Ecto neural progenitor cell (in vitro differentiated cells): Measurements from ENCODE around the gene RBM17.
"Not testable (repeated sequence)": the region's sequence is repeated elsewhere in the genome, so short reads cannot be mapped to it uniquely, and the experiment has no call there.

Experiments
- DNase-seq: peaks from one replicate; pipeline ENCODE4 v3.0.0-alpha.2; 2018; ENCODE audit warnings: low spot score

Gene RBM17

GRCh38 chr10:6080417-6080973 is 8.3 kb upstream of the RBM17 start:
- no peak for DNase-seq

- DNase-seq = no peak
Measured at GRCh38 chr10:6082496-6083395, 6.1 kb upstream of the RBM17 start.

- DNase-seq = no peak
Measured at GRCh38 chr10:6083523-6084475, 5.0 kb upstream of the RBM17 start.

- DNase-seq = peak; percentile 87
Measured at GRCh38 chr10:6086375-6087233, 2.2 kb upstream of the RBM17 start.

GRCh38 chr10:6089334-6090219 is 743 bp downstream of the RBM17 start:
- DNase-seq = peak; percentile 81

GRCh38 chr10:6091630-6092029 is 2.8 kb downstream of the RBM17 start:
- DNase-seq = no peak

- DNase-seq = no peak
Measured at GRCh38 chr10:6092731-6093130, 3.9 kb downstream of the RBM17 start.

GRCh38 chr10:6095810-6096570 is 7.2 kb downstream of the RBM17 start:
- DNase-seq = no peak

GRCh38 chr10:6097063-6097462 is 8.2 kb downstream of the RBM17 start:
- DNase-seq = no peak

- DNase-seq = no peak
Measured at GRCh38 chr10:6098156-6098555, 9.3 kb downstream of the RBM17 start.

GRCh38 chr10:6100370-6100769 is 11.5 kb downstream of the RBM17 start:
- DNase-seq = no peak

- no peak for DNase-seq
Measured at GRCh38 chr10:6101181-6101580, 12.3 kb downstream of the RBM17 start.

- no peak for DNase-seq
Measured at GRCh38 chr10:6102128-6102527, 13.3 kb downstream of the RBM17 start.

GRCh38 chr10:6103591-6103990 is 14.8 kb downstream of the RBM17 start:
- no peak for DNase-seq

- DNase-seq = not testable (repeated sequence)
Measured at GRCh38 chr10:6107616-6108015, 18.8 kb downstream of the RBM17 start.

GRCh38 chr10:6108072-6108471 is 19.2 kb downstream of the RBM17 start:
- DNase-seq = no peak

GRCh38 chr10:6108631-6109443 is 20.0 kb downstream of the RBM17 start:
- no peak for DNase-seq

GRCh38 chr10:6109444-6109775 is 20.6 kb downstream of the RBM17 start:
- DNase-seq = no peak

- DNase-seq = no peak
Measured at GRCh38 chr10:6110136-6110535, 21.3 kb downstream of the RBM17 start.
